Measurements from ENCODE around the gene PTGR2.

DNA sequence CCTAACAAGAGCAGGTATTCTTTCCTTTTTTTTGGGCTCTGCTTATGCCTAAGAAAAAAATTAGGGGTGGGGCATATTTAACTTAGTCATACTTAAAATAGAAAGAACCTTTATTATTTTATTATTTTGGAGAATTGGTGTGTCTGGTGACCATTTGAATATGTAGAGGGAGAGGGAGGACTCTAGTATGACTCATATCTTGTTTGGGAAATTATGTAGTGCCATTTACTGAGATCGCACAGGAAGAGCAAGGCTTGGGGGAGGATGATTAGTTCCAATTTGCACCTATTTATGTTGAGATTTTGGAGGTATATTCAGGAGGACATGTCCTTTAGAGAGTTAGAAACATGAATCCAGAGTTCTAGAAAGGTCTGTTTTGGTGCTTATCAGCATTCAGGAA is 44.9 kb downstream of the PTGR2 start:
- TF ChIP-seq, protein P1, sequence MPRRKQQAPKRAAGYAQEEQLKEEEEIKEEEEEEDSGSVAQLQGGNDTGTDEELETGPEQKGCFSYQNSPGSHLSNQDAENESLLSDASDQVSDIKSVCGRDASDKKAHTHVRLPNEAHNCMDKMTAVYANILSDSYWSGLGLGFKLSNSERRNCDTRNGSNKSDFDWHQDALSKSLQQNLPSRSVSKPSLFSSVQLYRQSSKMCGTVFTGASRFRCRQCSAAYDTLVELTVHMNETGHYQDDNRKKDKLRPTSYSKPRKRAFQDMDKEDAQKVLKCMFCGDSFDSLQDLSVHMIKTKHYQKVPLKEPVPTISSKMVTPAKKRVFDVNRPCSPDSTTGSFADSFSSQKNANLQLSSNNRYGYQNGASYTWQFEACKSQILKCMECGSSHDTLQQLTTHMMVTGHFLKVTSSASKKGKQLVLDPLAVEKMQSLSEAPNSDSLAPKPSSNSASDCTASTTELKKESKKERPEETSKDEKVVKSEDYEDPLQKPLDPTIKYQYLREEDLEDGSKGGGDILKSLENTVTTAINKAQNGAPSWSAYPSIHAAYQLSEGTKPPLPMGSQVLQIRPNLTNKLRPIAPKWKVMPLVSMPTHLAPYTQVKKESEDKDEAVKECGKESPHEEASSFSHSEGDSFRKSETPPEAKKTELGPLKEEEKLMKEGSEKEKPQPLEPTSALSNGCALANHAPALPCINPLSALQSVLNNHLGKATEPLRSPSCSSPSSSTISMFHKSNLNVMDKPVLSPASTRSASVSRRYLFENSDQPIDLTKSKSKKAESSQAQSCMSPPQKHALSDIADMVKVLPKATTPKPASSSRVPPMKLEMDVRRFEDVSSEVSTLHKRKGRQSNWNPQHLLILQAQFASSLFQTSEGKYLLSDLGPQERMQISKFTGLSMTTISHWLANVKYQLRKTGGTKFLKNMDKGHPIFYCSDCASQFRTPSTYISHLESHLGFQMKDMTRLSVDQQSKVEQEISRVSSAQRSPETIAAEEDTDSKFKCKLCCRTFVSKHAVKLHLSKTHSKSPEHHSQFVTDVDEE (CRISPR knock-in tag; IDR thresholded peaks at IDR 0.05) = no peak
- no peak for TF ChIP-seq ZNF8 (CRISPR knock-in tag; IDR thresholded peaks at IDR 0.05)
- TF ChIP-seq, protein P2, sequence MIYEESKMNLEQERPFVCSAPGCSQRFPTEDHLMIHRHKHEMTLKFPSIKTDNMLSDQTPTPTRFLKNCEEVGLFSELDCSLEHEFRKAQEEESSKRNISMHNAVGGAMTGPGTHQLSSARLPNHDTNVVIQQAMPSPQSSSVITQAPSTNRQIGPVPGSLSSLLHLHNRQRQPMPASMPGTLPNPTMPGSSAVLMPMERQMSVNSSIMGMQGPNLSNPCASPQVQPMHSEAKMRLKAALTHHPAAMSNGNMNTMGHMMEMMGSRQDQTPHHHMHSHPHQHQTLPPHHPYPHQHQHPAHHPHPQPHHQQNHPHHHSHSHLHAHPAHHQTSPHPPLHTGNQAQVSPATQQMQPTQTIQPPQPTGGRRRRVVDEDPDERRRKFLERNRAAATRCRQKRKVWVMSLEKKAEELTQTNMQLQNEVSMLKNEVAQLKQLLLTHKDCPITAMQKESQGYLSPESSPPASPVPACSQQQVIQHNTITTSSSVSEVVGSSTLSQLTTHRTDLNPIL (CRISPR knock-in tag; IDR thresholded peaks at IDR 0.05; ENCODE audit: low read depth) = no peak
- TF ChIP-seq, protein P3, sequence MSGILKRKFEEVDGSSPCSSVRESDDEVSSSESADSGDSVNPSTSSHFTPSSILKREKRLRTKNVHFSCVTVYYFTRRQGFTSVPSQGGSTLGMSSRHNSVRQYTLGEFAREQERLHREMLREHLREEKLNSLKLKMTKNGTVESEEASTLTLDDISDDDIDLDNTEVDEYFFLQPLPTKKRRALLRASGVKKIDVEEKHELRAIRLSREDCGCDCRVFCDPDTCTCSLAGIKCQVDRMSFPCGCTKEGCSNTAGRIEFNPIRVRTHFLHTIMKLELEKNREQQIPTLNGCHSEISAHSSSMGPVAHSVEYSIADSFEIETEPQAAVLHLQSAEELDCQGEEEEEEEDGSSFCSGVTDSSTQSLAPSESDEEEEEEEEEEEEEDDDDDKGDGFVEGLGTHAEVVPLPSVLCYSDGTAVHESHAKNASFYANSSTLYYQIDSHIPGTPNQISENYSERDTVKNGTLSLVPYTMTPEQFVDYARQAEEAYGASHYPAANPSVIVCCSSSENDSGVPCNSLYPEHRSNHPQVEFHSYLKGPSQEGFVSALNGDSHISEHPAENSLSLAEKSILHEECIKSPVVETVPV (CRISPR knock-in tag; IDR thresholded peaks at IDR 0.05) = no peak
- no peak for TF ChIP-seq PPARA (CRISPR knock-in tag; IDR thresholded peaks at IDR 0.05; ENCODE audit: borderline replicate concordance)

Measured in SK-N-SH treated with all-trans-retinoic acid at 6 μM for 48 hours (cell line).